ENCODE data around the gene VPS37C. TPM values are rescaled to one million over a fixed set of nuclear protein-coding genes. Genes with fewer than 3 reads are reported as not detected.

VPS37C gene
- total RNA-seq, 2 experiments from 2014 or later, result 5.4 to 5.6 TPM

GRCh38 chr11:61131998-61132555, 29.1 kb downstream of the VPS37C start:
- Mint-ChIP-seq H3K36me3 (peaks cover 2% of the 10 kb centered on the region), H3K4me1 (peaks cover 11% of the 10 kb centered on the region), H3K9me3 (ENCODE audit: low read depth) (no peaks in the 10 kb centered on the region), H3K27me3 (no peaks in the 10 kb centered on the region), H3K4me3 (no peak overlapping the region), H3K27ac (no peak overlapping the region)
- CTCF ChIA-PET, result interaction anchor here (1.1 to 4.9 kb wide), 5 partner anchors 19 to 139 kb away, joined by 3 to 45 read pairs (median 5); partner anchors contain the start of gene VPS37C
- ATAC-seq, result no peak
- no peak for DNase-seq

GRCh38 chr11:61131586-61131985, 29.6 kb downstream of the VPS37C start:
- Mint-ChIP-seq H3K36me3 (peaks cover 6% of the 10 kb centered on the region), H3K27me3 (no peaks in the 10 kb centered on the region), H3K4me3 (no peak overlapping the region), H3K4me1 (peaks cover 11% of the 10 kb centered on the region), H3K27ac (no peak overlapping the region), H3K9me3 (ENCODE audit: low read depth) (no peaks in the 10 kb centered on the region)
- no peak for ATAC-seq
- DNase-seq, result no peak
- CTCF ChIA-PET, result interaction anchor here (1.1 to 4.9 kb wide), 4 partner anchors 8 to 138 kb away, joined by 3 to 45 read pairs (median 12); no protein-coding TSS in a partner anchor

DNA sequence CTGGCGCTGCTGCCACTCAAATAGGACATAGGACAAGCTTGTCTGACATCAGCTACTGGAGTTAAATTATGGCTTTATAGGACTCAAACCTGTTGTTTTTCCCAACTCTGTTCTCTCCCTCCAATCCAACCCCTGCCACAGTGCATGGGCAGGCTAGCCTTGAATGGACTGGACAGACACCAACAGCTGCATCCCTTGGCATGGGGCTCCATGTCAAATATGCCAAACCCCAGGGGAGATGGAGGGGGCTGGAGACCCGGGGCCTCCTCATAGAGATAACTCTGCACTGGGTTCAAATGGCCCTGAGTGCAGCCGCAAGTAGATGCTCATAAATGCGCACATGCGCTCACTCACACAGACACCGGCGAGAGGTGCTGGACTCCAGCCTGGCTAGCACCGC, 30.0 kb downstream of the VPS37C start:
- Mint-ChIP-seq H3K27ac (no peak overlapping the region), H3K9me3 (ENCODE audit: low read depth) (no peaks in the 10 kb centered on the region), H3K27me3 (no peaks in the 10 kb centered on the region), H3K4me3 (no peak overlapping the region), H3K36me3 (peaks cover 10% of the 10 kb centered on the region), H3K4me1 (peaks cover 11% of the 10 kb centered on the region)
- no peak for ATAC-seq
- no peak for DNase-seq
- CTCF ChIA-PET, result interaction anchor here (0.8 to 4.9 kb wide), 7 partner anchors 9 to 127 kb away, joined by 3 to 45 read pairs (median 7); partner anchors contain the start of gene CD5

GRCh38 chr11:61129639-61130523, 31.3 kb downstream of the VPS37C start:
- Mint-ChIP-seq H3K36me3 (peaks cover 17% of the 10 kb centered on the region), H3K27ac (peak overlapping the region; percentile 13), H3K27me3 (no peaks in the 10 kb centered on the region), H3K4me3 (peak overlapping the region; percentile 29), H3K4me1 (peaks cover 11% of the 10 kb centered on the region), H3K9me3 (ENCODE audit: low read depth) (no peaks in the 10 kb centered on the region)
- ATAC-seq, result peak; percentile 95
- CTCF ChIA-PET, result interaction anchor here (0.8 to 4.9 kb wide), 33 partner anchors 8 to 299 kb away, joined by 3 to 45 read pairs (median 4); partner anchors contain the start of genes CD5, TMEM109 and VPS37C
- DNase-seq, result peak; percentile 93

DNA sequence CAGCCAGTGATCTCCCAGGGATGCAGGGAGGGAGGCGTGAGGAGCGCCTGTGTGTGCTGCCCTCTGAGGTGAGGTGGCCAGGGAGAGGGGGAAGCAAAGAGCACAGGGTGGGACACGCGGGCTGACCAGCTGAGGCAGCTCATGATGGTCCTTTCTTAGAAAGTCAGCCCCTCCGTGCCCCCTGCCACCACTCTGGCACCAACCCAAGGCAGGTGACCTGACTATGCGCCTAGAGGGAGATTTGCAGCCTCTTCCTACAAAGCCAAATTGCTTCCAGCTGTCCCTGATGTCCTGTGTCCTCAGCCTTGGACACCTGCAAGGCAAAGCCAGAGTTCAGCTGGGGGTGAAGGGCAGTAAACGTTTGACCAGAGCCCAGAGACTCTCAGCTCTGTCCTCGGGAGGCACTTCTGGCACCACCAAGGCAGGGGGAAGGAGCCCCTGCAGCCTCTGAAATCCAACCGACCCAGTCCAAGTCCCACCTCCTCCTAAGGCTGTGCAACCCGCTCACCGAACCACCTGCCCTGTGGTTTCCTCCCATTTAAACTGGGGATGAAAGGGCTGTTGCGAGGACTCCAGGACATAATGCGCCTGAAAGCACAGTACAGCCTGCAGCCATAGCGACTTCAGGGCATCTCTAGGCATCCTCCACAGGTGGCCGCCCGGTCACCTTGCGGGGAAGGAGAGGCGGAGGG, 32.1 kb downstream of the VPS37C start:
- Mint-ChIP-seq H3K4me1 (peaks cover 15% of the 10 kb centered on the region), H3K27ac (no peak overlapping the region), H3K27me3 (no peaks in the 10 kb centered on the region), H3K4me3 (no peak overlapping the region), H3K9me3 (ENCODE audit: low read depth) (no peaks in the 10 kb centered on the region), H3K36me3 (peaks cover 25% of the 10 kb centered on the region)
- DNase-seq (no peak), ATAC-seq (no peak)
- CTCF ChIA-PET, result interaction anchor here (0.8 to 4.9 kb wide), 33 partner anchors 9 to 298 kb away, joined by 3 to 45 read pairs (median 4); partner anchors contain the start of gene TMEM109

GRCh38 chr11:61127991-61128390, 33.2 kb downstream of the VPS37C start:
- ATAC-seq (no peak), DNase-seq (no peak)
- peaks cover 24% of the 10 kb centered on the region for H3K4me1 Mint-ChIP-seq
- H3K9me3 Mint-ChIP-seq (ENCODE audit: low read depth), result no peaks in the 10 kb centered on the region
- CTCF ChIA-PET, result interaction anchor here (1.0 to 4.9 kb wide), 14 partner anchors 14 to 214 kb away, joined by 3 to 45 read pairs (median 4); partner anchors contain the start of gene TMEM109
- H3K27ac Mint-ChIP-seq, result no peak overlapping the region
- no peaks in the 10 kb centered on the region for H3K27me3 Mint-ChIP-seq
- H3K36me3 Mint-ChIP-seq, result peaks cover 31% of the 10 kb centered on the region
- no peak overlapping the region for H3K4me3 Mint-ChIP-seq

GRCh38 chr11:61126256-61126655, 35.0 kb downstream of the VPS37C start:
- no peaks in the 10 kb centered on the region for H3K27me3 Mint-ChIP-seq
- H3K27ac Mint-ChIP-seq, result no peak overlapping the region
- CTCF ChIA-PET, result interaction anchor here (1.0 to 1.3 kb wide), 3 partner anchors 61 to 158 kb away, joined by 3 to 4 read pairs (median 3); no protein-coding TSS in a partner anchor
- H3K4me1 Mint-ChIP-seq, result peaks cover 31% of the 10 kb centered on the region
- DNase-seq (no peak), ATAC-seq (no peak)
- no peaks in the 10 kb centered on the region for H3K9me3 Mint-ChIP-seq (ENCODE audit: low read depth)
- peaks cover 43% of the 10 kb centered on the region for H3K36me3 Mint-ChIP-seq
- H3K4me3 Mint-ChIP-seq, result no peak overlapping the region

GRCh38 chr11:61125310-61125684, 35.9 kb downstream of the VPS37C start:
- CTCF ChIA-PET, result interaction anchor here (1.3 to 1.6 kb wide), 2 partner anchors 44 to 157 kb away, joined by 3 read pairs; no protein-coding TSS in a partner anchor
- Mint-ChIP-seq H3K27me3 (no peaks in the 10 kb centered on the region), H3K9me3 (ENCODE audit: low read depth) (no peaks in the 10 kb centered on the region), H3K27ac (no peak overlapping the region), H3K4me3 (no peak overlapping the region), H3K4me1 (peaks cover 34% of the 10 kb centered on the region), H3K36me3 (peaks cover 49% of the 10 kb centered on the region)
- ATAC-seq (no peak), DNase-seq (no peak)

DNA sequence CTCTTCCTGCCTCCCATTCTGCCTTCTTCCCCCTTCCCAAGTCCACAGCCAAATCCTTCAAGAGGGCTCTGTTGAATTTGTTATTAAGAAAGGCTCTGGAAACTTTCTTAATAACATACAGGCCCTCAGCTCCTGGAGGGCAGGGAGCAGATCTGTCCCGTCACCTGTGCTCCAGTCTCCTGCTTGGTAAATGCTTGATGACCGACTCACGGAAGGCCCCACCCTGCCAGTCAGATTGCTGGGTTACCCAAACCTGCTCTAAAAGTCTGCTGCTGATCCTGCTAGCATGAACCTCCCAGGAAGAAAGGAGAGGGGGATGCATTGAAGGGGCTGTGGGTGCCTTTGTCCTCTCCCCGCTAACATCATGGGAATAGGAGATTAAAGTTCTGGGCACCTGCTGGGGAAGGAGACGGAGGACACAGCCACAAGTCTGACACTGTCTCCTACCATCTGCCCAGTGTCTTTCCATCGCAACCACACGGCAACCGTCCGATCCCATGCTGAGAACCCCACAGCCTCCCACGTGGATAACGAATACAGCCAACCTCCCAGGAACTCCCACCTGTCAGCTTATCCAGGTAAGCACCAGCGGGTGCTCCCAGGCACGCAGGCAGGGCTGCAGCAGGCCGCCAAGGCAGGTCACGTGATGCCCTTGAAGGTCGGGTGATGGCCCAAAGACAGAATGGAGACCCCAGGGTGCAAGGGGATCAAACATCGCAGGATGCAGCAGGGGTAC, 36.5 kb downstream of the VPS37C start:
- no peak for ATAC-seq
- Mint-ChIP-seq H3K9me3 (ENCODE audit: low read depth) (no peaks in the 10 kb centered on the region), H3K4me1 (peaks cover 35% of the 10 kb centered on the region), H3K27ac (no peak overlapping the region), H3K27me3 (no peaks in the 10 kb centered on the region), H3K4me3 (no peak overlapping the region), H3K36me3 (peaks cover 55% of the 10 kb centered on the region)
- CTCF ChIA-PET, result interaction anchor here (1.3 to 1.6 kb wide), 2 partner anchors 43 to 154 kb away, joined by 3 read pairs; no protein-coding TSS in a partner anchor
- DNase-seq, result no peak

GRCh38 chr11:61123775-61124571, 37.3 kb downstream of the VPS37C start:
- Mint-ChIP-seq H3K4me3 (no peak overlapping the region), H3K27me3 (no peaks in the 10 kb centered on the region), H3K27ac (peak overlapping the region; percentile 12), H3K4me1 (peaks cover 36% of the 10 kb centered on the region), H3K9me3 (ENCODE audit: low read depth) (no peaks in the 10 kb centered on the region), H3K36me3 (peaks cover 61% of the 10 kb centered on the region)
- DNase-seq (peak; percentile 63), ATAC-seq (peak; percentile 25)
- CTCF ChIA-PET, result interaction anchor here (1.0 to 1.6 kb wide), 3 partner anchors 12 to 154 kb away, joined by 3 to 5 read pairs (median 3); no protein-coding TSS in a partner anchor

- CTCF ChIA-PET, result interaction anchor here (1.2 kb wide), 1 partner anchor 42 kb away, joined by 4 read pairs; no protein-coding TSS in a partner anchor
- DNase-seq (no peak), ATAC-seq (no peak)
- H3K9me3 Mint-ChIP-seq (ENCODE audit: low read depth), result no peaks in the 10 kb centered on the region
- peaks cover 64% of the 10 kb centered on the region for H3K36me3 Mint-ChIP-seq
- H3K4me1 Mint-ChIP-seq, result peaks cover 40% of the 10 kb centered on the region
- no peaks in the 10 kb centered on the region for H3K27me3 Mint-ChIP-seq
- no peak overlapping the region for H3K27ac Mint-ChIP-seq
- H3K4me3 Mint-ChIP-seq, result no peak overlapping the region
Measured at GRCh38 chr11:61122761-61123160, 38.5 kb downstream of the VPS37C start.

- Mint-ChIP-seq H3K9me3 (ENCODE audit: low read depth) (no peaks in the 10 kb centered on the region), H3K4me3 (no peak overlapping the region), H3K36me3 (peaks cover 64% of the 10 kb centered on the region), H3K27me3 (no peaks in the 10 kb centered on the region), H3K4me1 (peaks cover 42% of the 10 kb centered on the region), H3K27ac (peak overlapping the region; percentile 13)
- no peak for DNase-seq
- ATAC-seq, result no peak
- CTCF ChIA-PET, result interaction anchor here (1.2 kb wide), 1 partner anchor 42 kb away, joined by 4 read pairs; no protein-coding TSS in a partner anchor
Measured at GRCh38 chr11:61121917-61122316, 39.3 kb downstream of the VPS37C start.

Measured in activated CD8-positive, alpha-beta memory T cell treated with anti-CD3 and anti-CD28 coated beads, Interleukin-2, amount 10 ng/mL, durations not matched to agents 7 days and 5 days (primary cell).